ENCODE measurements around the gene PLEKHF1.

DNA sequence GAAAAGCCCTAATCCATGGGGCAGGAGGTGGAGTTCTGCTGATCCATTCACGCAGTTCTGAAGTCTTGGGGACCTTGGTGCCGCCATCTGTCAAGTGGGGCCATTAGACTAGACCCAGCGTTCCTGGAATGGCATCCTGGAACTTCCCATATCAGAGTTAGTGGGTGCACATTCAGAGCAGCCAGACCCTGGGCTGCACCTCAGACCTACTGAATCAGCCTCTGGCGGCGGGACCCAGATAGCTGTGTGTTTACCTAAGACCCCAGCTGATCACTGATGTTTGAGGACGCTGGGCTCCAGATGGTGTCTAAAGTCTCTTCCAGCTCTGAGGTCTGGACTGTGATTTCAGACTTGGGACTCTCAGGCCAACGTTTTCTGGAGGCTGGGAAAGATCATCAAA, 46.4 kb upstream of the PLEKHF1 start:
- no peak for TF ChIP-seq POLR2AphosphoS5 (IDR thresholded peaks at IDR 0.05; ENCODE audit: low read depth, low read length)
- no peak for TF ChIP-seq POLR2A (IDR thresholded peaks at IDR 0.05; ENCODE audit: low read depth, low read length)
- no peak for TF ChIP-seq TAF1 (IDR thresholded peaks at IDR 0.05; ENCODE audit: borderline replicate concordance, low read depth, low read length)

All from GM12892 (cell line).